ENCODE measurements around the gene ZNF804B.

ZNF804B gene

DNA sequence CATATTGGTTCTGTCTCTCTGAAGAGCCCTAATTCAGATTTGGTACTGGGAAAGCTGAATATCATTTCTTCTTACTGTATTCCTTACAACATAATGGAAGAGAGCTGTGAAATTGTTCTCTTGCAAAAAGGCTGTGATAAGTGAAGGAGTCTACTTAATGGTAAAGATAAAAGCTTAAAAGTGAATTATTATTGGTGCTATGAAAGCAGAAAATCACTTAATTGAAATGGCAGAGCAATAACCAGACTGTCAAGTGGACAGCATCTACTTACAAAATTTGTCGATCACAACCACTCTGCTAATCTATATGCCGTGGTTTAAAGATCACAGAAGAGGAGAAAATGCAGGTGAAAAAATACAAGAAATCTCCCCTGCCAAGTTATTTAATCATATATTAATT is 300.7 kb downstream of the ZNF804B start:
- H3K4me1 ChIP-seq (ENCODE audit: control insufficient read depth, insufficient read depth, low read length): no peaks in the 10 kb centered on the region
- H3K4me3 ChIP-seq (ENCODE audit: insufficient read depth, low read depth, low read length): no peak overlapping the region
- no peak overlapping the region for H3K27ac ChIP-seq (ENCODE audit: insufficient read depth, low read depth, low read length, poor library complexity, severe bottlenecking)
- H3K9me3 ChIP-seq (ENCODE audit: control insufficient read depth, low read length): no peaks in the 10 kb centered on the region
- H3K27me3 ChIP-seq (ENCODE audit: control insufficient read depth, insufficient read depth, low read length, poor library complexity, severe bottlenecking): no peaks in the 10 kb centered on the region
- 93 to 94% methylated on average over 2 of the region's 2 CpGs for WGBS, 2 experiments
- no peaks in the 10 kb centered on the region for H3K36me3 ChIP-seq (ENCODE audit: control insufficient read depth, insufficient read depth, low read length)

DNA sequence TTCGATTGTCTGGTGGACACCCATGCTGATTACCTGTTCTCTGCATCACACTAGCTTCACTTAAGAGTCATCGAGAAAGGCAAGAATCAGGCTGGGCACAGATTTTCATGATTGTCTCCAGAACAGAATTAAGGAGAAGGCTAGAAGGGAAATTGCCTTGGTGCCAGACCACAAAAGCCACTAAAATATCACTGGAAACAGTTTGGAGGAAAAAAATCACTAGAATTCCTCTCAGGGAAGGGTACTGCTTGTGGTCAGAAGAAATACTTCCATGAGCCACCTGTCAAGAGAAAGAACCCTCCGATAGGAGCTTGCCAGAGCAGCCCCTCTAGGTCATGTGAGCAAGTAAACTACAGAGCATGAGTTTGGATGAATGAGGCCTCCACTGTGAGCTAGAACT is 305.3 kb downstream of the ZNF804B start:
- H3K4me1 ChIP-seq (ENCODE audit: control insufficient read depth, insufficient read depth, low read length): no peaks in the 10 kb centered on the region
- H3K4me3 ChIP-seq (ENCODE audit: insufficient read depth, low read depth, low read length): no peak overlapping the region
- no peaks in the 10 kb centered on the region for H3K36me3 ChIP-seq (ENCODE audit: control insufficient read depth, insufficient read depth, low read length)
- H3K9me3 ChIP-seq (ENCODE audit: control insufficient read depth, low read length): no peaks in the 10 kb centered on the region
- H3K27me3 ChIP-seq (ENCODE audit: control insufficient read depth, insufficient read depth, low read length, poor library complexity, severe bottlenecking): no peaks in the 10 kb centered on the region
- no peak overlapping the region for H3K27ac ChIP-seq (ENCODE audit: insufficient read depth, low read depth, low read length, poor library complexity, severe bottlenecking)
- 89% methylated on average over 3 of the region's 3 CpGs for WGBS, 2 experiments

DNA sequence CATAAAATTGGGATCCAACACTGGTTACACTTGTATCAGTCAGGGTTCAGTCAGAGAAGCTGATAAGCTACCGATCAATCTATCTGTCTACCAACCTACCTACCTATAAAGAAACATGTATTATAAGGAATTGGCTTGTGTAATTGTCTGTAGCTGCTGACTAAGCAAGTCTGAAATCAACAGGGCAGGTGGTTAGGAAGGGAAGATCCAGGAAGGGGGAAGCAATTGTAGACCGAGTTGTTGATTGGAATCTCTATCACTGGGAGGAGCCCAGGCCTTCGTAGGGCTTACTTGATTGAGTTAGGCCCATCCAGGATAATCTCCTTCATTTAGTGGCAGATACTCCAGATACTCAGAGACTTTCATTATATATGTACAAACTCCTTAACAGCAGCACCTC is 307.5 kb downstream of the ZNF804B start:
- Histone ChIP-seq H3K4me3 (ENCODE audit: insufficient read depth, low read depth, low read length) (no peak overlapping the region), H3K36me3 (ENCODE audit: control insufficient read depth, insufficient read depth, low read length) (no peaks in the 10 kb centered on the region), H3K9me3 (ENCODE audit: control insufficient read depth, low read length) (no peaks in the 10 kb centered on the region), H3K27me3 (ENCODE audit: control insufficient read depth, insufficient read depth, low read length, poor library complexity, severe bottlenecking) (no peaks in the 10 kb centered on the region), H3K27ac (ENCODE audit: insufficient read depth, low read depth, low read length, poor library complexity, severe bottlenecking) (no peak overlapping the region), H3K4me1 (ENCODE audit: control insufficient read depth, insufficient read depth, low read length) (no peaks in the 10 kb centered on the region)
- WGBS, 2 experiments: 71 to 87% methylated on average over 2 to 3 of the region's 3 CpGs

DNA sequence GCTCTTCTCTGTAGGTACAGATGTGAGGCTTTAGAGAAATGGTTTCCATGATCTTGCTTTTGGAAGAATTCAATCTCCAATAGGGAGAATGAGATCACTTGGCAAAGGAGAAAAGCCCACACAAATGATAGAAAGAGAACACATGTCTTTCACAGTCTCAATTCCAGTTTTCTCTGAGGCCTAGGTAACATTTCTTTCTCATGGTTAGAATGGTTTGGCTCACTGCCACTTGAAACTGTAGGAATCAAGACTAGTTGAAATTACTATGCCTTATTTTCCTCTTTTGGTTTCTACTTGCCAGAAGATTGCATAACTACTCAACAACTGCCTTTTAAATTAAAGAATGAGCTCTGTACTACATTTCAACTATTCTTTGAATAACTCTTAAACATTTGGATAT is 312.6 kb downstream of the ZNF804B start:
- Histone ChIP-seq H3K4me3 (ENCODE audit: insufficient read depth, low read depth, low read length) (no peak overlapping the region), H3K36me3 (ENCODE audit: control insufficient read depth, insufficient read depth, low read length) (no peaks in the 10 kb centered on the region), H3K27ac (ENCODE audit: insufficient read depth, low read depth, low read length, poor library complexity, severe bottlenecking) (no peak overlapping the region), H3K9me3 (ENCODE audit: control insufficient read depth, low read length) (no peaks in the 10 kb centered on the region), H3K27me3 (ENCODE audit: control insufficient read depth, insufficient read depth, low read length, poor library complexity, severe bottlenecking) (no peaks in the 10 kb centered on the region), H3K4me1 (ENCODE audit: control insufficient read depth, insufficient read depth, low read length) (no peaks in the 10 kb centered on the region)

DNA sequence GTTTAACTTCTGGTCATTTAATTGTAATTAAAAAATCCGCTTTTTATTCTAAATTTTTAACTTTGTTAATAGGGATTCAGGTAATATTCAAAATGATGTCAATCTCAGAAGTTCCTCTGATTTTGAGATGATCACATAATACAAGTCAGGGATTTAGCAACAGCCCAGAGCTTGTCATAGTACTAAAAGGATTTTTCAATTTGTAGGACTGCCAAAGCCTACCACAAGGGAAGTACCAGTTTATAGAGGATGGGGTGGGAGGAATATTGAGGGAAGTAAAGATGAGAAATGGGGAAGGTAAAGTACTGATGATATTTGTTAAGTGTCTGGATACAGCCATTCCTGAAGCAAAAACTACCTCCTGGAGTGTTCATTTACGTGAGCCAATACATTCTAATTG is 314.3 kb downstream of the ZNF804B start:
- H3K4me3 ChIP-seq (ENCODE audit: insufficient read depth, low read depth, low read length): no peak overlapping the region
- H3K36me3 ChIP-seq (ENCODE audit: control insufficient read depth, insufficient read depth, low read length): no peaks in the 10 kb centered on the region
- no peaks in the 10 kb centered on the region for H3K9me3 ChIP-seq (ENCODE audit: control insufficient read depth, low read length)
- H3K27me3 ChIP-seq (ENCODE audit: control insufficient read depth, insufficient read depth, low read length, poor library complexity, severe bottlenecking): no peaks in the 10 kb centered on the region
- H3K4me1 ChIP-seq (ENCODE audit: control insufficient read depth, insufficient read depth, low read length): no peaks in the 10 kb centered on the region
- no peak overlapping the region for H3K27ac ChIP-seq (ENCODE audit: insufficient read depth, low read depth, low read length, poor library complexity, severe bottlenecking)
- WGBS, 2 experiments: 85% methylated on average over 1 of the region's 2 CpGs; no CpG with 5 or more reads in 1 of the 2 experiments

DNA sequence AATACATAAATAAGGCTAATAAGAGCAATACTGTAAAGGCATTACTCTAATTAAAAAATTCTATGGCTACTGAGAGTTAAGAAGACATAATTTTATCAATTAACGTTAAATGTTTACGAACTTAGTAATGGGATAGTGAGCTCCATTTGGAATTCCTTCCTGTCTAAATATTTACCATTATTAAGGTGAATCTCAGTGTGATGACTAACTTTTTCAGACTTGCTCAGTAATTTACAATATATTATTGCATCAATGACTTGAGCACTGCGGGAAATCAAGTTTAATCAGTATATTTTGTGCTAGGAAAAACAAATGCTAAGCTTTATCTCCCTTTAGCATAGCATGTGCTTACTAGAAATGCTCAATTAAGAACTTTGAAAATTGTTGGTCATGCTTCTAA is 318.5 kb downstream of the ZNF804B start:
- H3K27ac ChIP-seq (ENCODE audit: insufficient read depth, low read depth, low read length, poor library complexity, severe bottlenecking): no peak overlapping the region
- H3K9me3 ChIP-seq (ENCODE audit: control insufficient read depth, low read length): no peaks in the 10 kb centered on the region
- no peaks in the 10 kb centered on the region for H3K27me3 ChIP-seq (ENCODE audit: control insufficient read depth, insufficient read depth, low read length, poor library complexity, severe bottlenecking)
- H3K4me3 ChIP-seq (ENCODE audit: insufficient read depth, low read depth, low read length): no peak overlapping the region
- H3K4me1 ChIP-seq (ENCODE audit: control insufficient read depth, insufficient read depth, low read length): no peaks in the 10 kb centered on the region
- H3K36me3 ChIP-seq (ENCODE audit: control insufficient read depth, insufficient read depth, low read length): no peaks in the 10 kb centered on the region
- WGBS, 2 experiments: 88 to 94% methylated on average over 1 to 3 of the region's 3 CpGs

DNA sequence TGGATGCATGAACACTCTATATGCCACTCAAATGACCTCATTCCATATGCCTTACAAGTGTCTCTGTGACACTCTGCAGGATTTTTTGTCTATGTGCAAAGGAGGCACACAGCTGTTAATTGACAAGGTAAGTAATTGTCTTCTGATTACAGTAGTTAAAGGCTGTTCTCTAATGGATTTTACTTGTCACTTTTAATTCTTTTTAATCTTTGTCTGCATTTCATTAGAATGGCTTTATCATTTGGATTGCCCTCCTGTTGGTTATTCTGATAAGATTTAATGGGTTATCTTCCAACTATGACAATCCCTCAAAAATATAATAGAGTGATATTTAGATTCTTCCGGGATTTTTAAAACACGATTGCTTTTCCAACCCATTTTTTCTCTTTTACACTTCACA is 326.1 kb downstream of the ZNF804B start:
- Histone ChIP-seq H3K27me3 (ENCODE audit: control insufficient read depth, insufficient read depth, low read length, poor library complexity, severe bottlenecking) (no peaks in the 10 kb centered on the region), H3K27ac (ENCODE audit: insufficient read depth, low read depth, low read length, poor library complexity, severe bottlenecking) (no peak overlapping the region), H3K4me1 (ENCODE audit: control insufficient read depth, insufficient read depth, low read length) (no peaks in the 10 kb centered on the region), H3K36me3 (ENCODE audit: control insufficient read depth, insufficient read depth, low read length) (no peaks in the 10 kb centered on the region), H3K4me3 (ENCODE audit: insufficient read depth, low read depth, low read length) (no peak overlapping the region), H3K9me3 (ENCODE audit: control insufficient read depth, low read length) (no peaks in the 10 kb centered on the region)
- WGBS, 2 experiments: 80 to 97% methylated on average over 1 to 2 of the region's 2 CpGs

DNA sequence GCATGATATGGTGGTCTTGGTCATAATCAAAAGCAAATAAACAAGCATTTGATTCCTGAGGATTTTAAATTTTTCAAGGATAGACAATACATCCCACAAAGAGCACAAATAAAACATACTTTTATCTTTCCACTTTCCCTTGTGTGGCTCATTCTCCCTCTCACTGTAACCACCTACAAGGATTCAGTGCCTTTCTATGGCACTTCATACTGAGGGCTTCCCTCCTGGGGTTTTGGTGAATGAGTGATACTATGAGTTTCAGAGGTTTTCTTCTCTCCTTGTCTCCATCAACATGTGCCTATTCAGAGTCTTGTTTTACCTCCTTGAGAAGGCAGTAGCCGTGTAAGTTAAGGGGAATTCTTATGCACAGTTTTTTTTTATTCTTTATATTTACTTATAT is 332.1 kb downstream of the ZNF804B start:
- Histone ChIP-seq H3K9me3 (ENCODE audit: control insufficient read depth, low read length) (no peaks in the 10 kb centered on the region), H3K27me3 (ENCODE audit: control insufficient read depth, insufficient read depth, low read length, poor library complexity, severe bottlenecking) (no peaks in the 10 kb centered on the region), H3K27ac (ENCODE audit: insufficient read depth, low read depth, low read length, poor library complexity, severe bottlenecking) (no peak overlapping the region), H3K4me3 (ENCODE audit: insufficient read depth, low read depth, low read length) (no peak overlapping the region), H3K36me3 (ENCODE audit: control insufficient read depth, insufficient read depth, low read length) (no peaks in the 10 kb centered on the region), H3K4me1 (ENCODE audit: control insufficient read depth, insufficient read depth, low read length) (no peaks in the 10 kb centered on the region)
- WGBS, 2 experiments: no CpG with 5 or more reads among the region's 1 CpG

DNA sequence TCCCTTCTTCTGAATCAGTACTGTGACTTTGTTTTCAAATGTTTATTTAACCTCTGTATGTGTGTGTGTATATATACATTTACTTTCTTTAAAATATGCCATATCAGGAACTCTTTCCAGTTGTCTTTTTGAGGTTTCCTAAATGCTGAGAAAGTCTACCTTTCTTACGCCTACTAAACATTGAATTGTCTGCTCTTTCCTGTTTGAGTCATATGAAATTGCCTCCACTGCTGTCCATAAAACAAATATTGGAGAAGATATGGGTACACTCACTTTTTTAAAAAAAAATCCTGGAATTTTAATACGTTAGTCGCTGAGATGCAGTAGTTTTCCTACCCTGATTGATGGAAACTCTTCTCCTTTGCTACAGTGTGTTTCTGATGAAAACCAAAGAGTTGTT is 334.8 kb downstream of the ZNF804B start:
- WGBS, 2 experiments: 90 to 96% methylated on average over 3 of the region's 3 CpGs
- Histone ChIP-seq H3K27me3 (ENCODE audit: control insufficient read depth, insufficient read depth, low read length, poor library complexity, severe bottlenecking) (no peaks in the 10 kb centered on the region), H3K9me3 (ENCODE audit: control insufficient read depth, low read length) (no peaks in the 10 kb centered on the region), H3K4me3 (ENCODE audit: insufficient read depth, low read depth, low read length) (no peak overlapping the region), H3K4me1 (ENCODE audit: control insufficient read depth, insufficient read depth, low read length) (no peaks in the 10 kb centered on the region), H3K27ac (ENCODE audit: insufficient read depth, low read depth, low read length, poor library complexity, severe bottlenecking) (no peak overlapping the region), H3K36me3 (ENCODE audit: control insufficient read depth, insufficient read depth, low read length) (no peaks in the 10 kb centered on the region)

DNA sequence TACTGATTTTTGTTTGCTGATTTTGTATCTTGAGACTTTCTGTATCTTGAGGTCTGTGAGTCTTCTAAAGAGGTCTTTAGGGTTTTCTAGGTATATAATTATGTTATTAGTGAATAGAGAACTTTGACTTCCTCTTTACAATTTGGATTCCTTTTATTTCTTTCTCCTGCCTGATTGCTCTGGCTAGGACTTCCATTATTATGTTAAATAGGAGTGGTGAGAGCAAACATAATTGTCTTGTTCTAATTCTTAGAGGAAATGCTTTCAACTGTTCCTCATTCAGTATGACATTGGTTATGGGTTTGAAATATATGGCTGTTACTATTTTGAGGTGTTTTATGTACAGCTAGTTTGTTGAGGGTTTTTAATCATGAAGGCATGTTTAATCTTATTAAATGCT is 344.1 kb downstream of the ZNF804B start:
- Histone ChIP-seq H3K36me3 (ENCODE audit: control insufficient read depth, insufficient read depth, low read length) (no peaks in the 10 kb centered on the region), H3K4me3 (ENCODE audit: insufficient read depth, low read depth, low read length) (no peak overlapping the region), H3K9me3 (ENCODE audit: control insufficient read depth, low read length) (no peaks in the 10 kb centered on the region), H3K27me3 (ENCODE audit: control insufficient read depth, insufficient read depth, low read length, poor library complexity, severe bottlenecking) (no peaks in the 10 kb centered on the region), H3K4me1 (ENCODE audit: control insufficient read depth, insufficient read depth, low read length) (no peaks in the 10 kb centered on the region), H3K27ac (ENCODE audit: insufficient read depth, low read depth, low read length, poor library complexity, severe bottlenecking) (no peak overlapping the region)

Measured in ectodermal cell (in vitro differentiated cells).